B cell (primary cell): Measurements from ENCODE around the gene RASA1. TPM values are rescaled to one million over a fixed set of nuclear protein-coding genes. Genes with fewer than 3 reads are reported as not detected.

Experiments used
- ATAC-seq: fragments of 200-7000 bp; cut with Tn5 transposase; one replicate; pipeline ENCODE4 v1.10.0; 2021; ENCODE audit warnings: low read depth, mild to moderate bottlenecking, moderate number of reproducible peaks, moderate library complexity
- CTCF ChIA-PET: fragments of 350-600 bp; sonication (Branson Sonifier 250); formaldehyde crosslinking; loops from one replicate; lab custom pipeline; 2021; ENCODE audit warnings: antibody characterized with exemption, inconsistent platforms; lab: Charles Lee
- POLR2A ChIA-PET: fragments of 350-600 bp; sonication (Branson Sonifier 250); formaldehyde crosslinking; loops from one replicate; lab custom pipeline; 2021; ENCODE audit warnings: antibody characterized with exemption; lab: Charles Lee
- DNase-seq: peaks from one replicate; pipeline ENCODE4 v3.0.0; 2013
- H2AFZ ChIP-seq: 2 replicates; pipeline ENCODE4 v1.6.1; 2012; ENCODE audit warnings: mild to moderate bottlenecking, low read depth, low read length; ENCODE audit not compliant: insufficient read depth, poor library complexity, severe bottlenecking
- H3K27ac ChIP-seq, 2 donors: 1 replicate in 1 of 2; 2 replicates in 1 of 2; pipeline ENCODE4 v1.5.1; 2012 to 2013; ENCODE audit warnings: low read length in 2 of 2, mild to moderate bottlenecking in 2 of 2, moderate library complexity in 1 of 2
- H3K27me3 ChIP-seq, 4 experiments: fragments of 200-600 bp in 1 of 4; sonication (generic) in 1 of 4; replicated peaks in 1 of 4; 1 replicate in 2 of 4; 2 replicates in 2 of 4; pipeline versions ENCODE4 v1.6.1 to v1.7.0; 2013 to 2016; ENCODE audit warnings: low read length in 3 of 4, mild to moderate bottlenecking in 2 of 4, mixed read lengths in 1 of 4, moderate library complexity in 1 of 4; ENCODE audit not compliant: insufficient read depth in 4 of 4, control insufficient read depth in 3 of 4; ENCODE audit errors: control extremely low read depth in 1 of 4
- H3K36me3 ChIP-seq, 2 experiments: replicated peaks in 1 of 2; 1 replicate in 1 of 2; 2 replicates in 1 of 2; pipeline versions ENCODE4 v1.6.1 to v1.7.1; 2013; ENCODE audit warnings: low read length in 1 of 2; ENCODE audit not compliant: insufficient read depth in 2 of 2, control insufficient read depth in 1 of 2; ENCODE audit errors: control extremely low read depth in 1 of 2, extremely low read depth in 1 of 2
- H3K4me1 ChIP-seq, 2 donors: fragments of 200-600 bp in 1 of 2; sonication (generic) in 1 of 2; 1 replicate in 1 of 2; 2 replicates in 1 of 2; pipeline versions ENCODE4 v1.5.1 to v1.6.1; 2013 to 2017; ENCODE audit warnings: low read length in 2 of 2; ENCODE audit not compliant: control insufficient read depth in 2 of 2, insufficient read depth in 2 of 2
- H3K4me2 ChIP-seq: replicated peaks from 2 replicates; pipeline ENCODE3; 2012; ENCODE audit warnings: mild to moderate bottlenecking, low read depth, low read length; ENCODE audit not compliant: poor library complexity, severe bottlenecking
- H3K4me3 ChIP-seq, 5 experiments: fragments of 200-600 bp in 1 of 5; sonication (generic) in 1 of 5; 1 replicate in 3 of 5; 2 replicates in 2 of 5; pipeline versions ENCODE4 v1.5.1 to v1.7.0; 2011 to 2016; ENCODE audit warnings: low read length in 4 of 5, mild to moderate bottlenecking in 4 of 5, low read depth in 2 of 5, control low read depth in 1 of 5, moderate library complexity in 1 of 5; ENCODE audit not compliant: insufficient read depth in 1 of 5; ENCODE audit errors: control extremely low read depth in 1 of 5, extremely low read depth in 1 of 5
- H3K79me2 ChIP-seq: fragments of 200-600 bp; sonication (generic); one replicate; pipeline ENCODE4 v1.6.0; 2016; ENCODE audit warnings: low read length; ENCODE audit not compliant: control insufficient read depth, insufficient read depth
- H3K9ac ChIP-seq: fragments of 200-600 bp; sonication (generic); 2 replicates; pipeline ENCODE4 v1.6.1; 2017; ENCODE audit warnings: mild to moderate bottlenecking, low read length, moderate library complexity
- H3K9me3 ChIP-seq, 3 donors: one replicate each; pipeline versions ENCODE4 v1.6.1 to v1.7.1; 2013; ENCODE audit warnings: low read length in 2 of 3; ENCODE audit not compliant: control insufficient read depth in 2 of 3, insufficient read depth in 1 of 3; ENCODE audit errors: control extremely low read depth in 1 of 3
- H4K20me1 ChIP-seq: 2 replicates; pipeline ENCODE4 v1.6.0; 2012; ENCODE audit warnings: mild to moderate bottlenecking, low read length; ENCODE audit not compliant: insufficient read depth, control insufficient read depth, poor library complexity, severe bottlenecking
- H3K27ac Mint-ChIP-seq: one replicate; pipeline ENCODE4 v1.8.0; 2021; ENCODE audit warnings: mixed read lengths
- H3K27me3 Mint-ChIP-seq: one replicate; pipeline ENCODE4 v1.8.0; 2021; ENCODE audit warnings: mixed read lengths
- H3K4me1 Mint-ChIP-seq: one replicate; pipeline ENCODE4 v1.8.0; 2021; ENCODE audit warnings: mixed read lengths
- H3K4me3 Mint-ChIP-seq: one replicate; pipeline ENCODE4 v1.8.0; 2021; ENCODE audit warnings: mixed read lengths
- H3K9me3 Mint-ChIP-seq: one replicate; pipeline ENCODE4 v1.8.0; 2022; ENCODE audit warnings: mixed read lengths; ENCODE audit not compliant: insufficient read depth
- EZH2 ChIP-seq: IDR thresholded peaks from 2 replicates; pipeline ENCODE4 v1.6.1; 2012; ENCODE audit warnings: borderline replicate concordance, low read depth, mild to moderate bottlenecking, moderate library complexity, low read length; ENCODE audit not compliant: insufficient read depth, poor library complexity, severe bottlenecking
- WGBS: methylation state at CpG from one replicate; pipeline ENCODE4 v1.1.5; 2013; ENCODE audit warnings: missing lambda C conversion rate; ENCODE audit not compliant: insufficient coverage; 5-methylcytosine and 5-hydroxymethylcytosine counted together
- intact Hi-C: fragments of 100-400 bp; cut with micrococcal nuclease; formaldehyde crosslinking; loops from one replicate; pipeline ENCODE4 v1.10.0; 2022
- polyA plus RNA-seq: library from polyadenylated mRNA; depleted of rRNA; stranded (reverse); fragments of >200 nt; gene quantifications from 2 replicates; pipeline ENCODE4 v1.2.3, GENCODE V29; 2012
- total RNA-seq, 2 donors: library from RNA; stranded (reverse); fragments of 120-200 nt in 1 of 2; gene quantifications; 1 replicate in 1 of 2; 2 replicates in 1 of 2; pipeline versions ENCODE4 v1.2.3 to v1.2.4, GENCODE V29; 2013 to 2022
- TF ChIP-seq, protein P1 (sequence below): fragments of 200-600 bp; IDR thresholded peaks from one replicate; pipeline ENCODE4 v1.8.0; 2022; ENCODE audit warnings: antibody characterized with exemption, mild to moderate bottlenecking

RASA1 gene
- total and polyA plus RNA-seq, 2 donors (not counting 1 experiment from before 2014, with no cell fraction given) = 18.9 to 32.2 TPM

DNA sequence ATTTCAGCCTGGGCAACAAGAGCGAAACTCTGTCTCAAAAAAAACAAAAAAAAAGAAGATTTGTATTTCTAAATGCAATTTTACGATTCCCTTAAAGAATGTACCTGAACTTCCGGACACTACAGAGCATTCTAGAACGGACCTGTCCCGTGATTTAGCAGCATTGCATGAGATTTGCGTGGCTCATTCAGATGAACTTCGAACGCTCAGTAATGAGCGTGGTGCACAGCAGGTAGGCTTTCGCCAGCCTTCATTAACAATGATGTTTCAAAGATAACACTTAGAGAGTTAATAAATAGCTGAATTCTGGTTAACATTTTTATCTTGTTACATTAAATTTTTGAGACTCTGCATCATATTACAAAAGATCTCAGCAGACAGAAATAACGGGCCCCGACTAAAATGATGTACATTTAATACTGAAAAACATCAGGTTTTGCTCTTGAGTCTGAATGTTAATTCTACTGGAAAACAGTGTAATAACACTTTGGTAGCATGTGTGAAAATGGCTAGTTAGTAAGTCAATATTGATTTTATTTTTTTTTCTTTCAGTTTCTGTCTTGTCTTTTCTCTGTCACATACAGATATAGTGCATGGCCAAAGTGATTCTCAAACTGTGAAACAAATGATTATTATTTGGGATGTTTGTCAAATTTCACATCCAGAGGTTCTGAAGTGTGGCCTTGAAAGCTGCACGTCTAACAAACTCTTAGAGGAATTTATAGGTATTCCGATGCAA, 121.8 kb downstream of the RASA1 start:
- peaks cover 27 to 90% of the 10 kb centered on the region in 2 experiments for H3K36me3 ChIP-seq
- ChIA-PET POLR2A (no interaction called here), CTCF (no interaction called here)
- no peak overlapping the region for H3K27ac Mint-ChIP-seq
- H3K9me3 ChIP-seq = no peaks in the 10 kb centered on the region
- H3K27ac ChIP-seq = no peak overlapping the region
- 96% methylated on average over 4 of the region's 14 CpGs for WGBS
- no peaks in the 10 kb centered on the region for H4K20me1 ChIP-seq
- no peak overlapping the region for H3K9ac ChIP-seq
- TF ChIP-seq, protein P1, sequence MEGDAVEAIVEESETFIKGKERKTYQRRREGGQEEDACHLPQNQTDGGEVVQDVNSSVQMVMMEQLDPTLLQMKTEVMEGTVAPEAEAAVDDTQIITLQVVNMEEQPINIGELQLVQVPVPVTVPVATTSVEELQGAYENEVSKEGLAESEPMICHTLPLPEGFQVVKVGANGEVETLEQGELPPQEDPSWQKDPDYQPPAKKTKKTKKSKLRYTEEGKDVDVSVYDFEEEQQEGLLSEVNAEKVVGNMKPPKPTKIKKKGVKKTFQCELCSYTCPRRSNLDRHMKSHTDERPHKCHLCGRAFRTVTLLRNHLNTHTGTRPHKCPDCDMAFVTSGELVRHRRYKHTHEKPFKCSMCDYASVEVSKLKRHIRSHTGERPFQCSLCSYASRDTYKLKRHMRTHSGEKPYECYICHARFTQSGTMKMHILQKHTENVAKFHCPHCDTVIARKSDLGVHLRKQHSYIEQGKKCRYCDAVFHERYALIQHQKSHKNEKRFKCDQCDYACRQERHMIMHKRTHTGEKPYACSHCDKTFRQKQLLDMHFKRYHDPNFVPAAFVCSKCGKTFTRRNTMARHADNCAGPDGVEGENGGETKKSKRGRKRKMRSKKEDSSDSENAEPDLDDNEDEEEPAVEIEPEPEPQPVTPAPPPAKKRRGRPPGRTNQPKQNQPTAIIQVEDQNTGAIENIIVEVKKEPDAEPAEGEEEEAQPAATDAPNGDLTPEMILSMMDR = no peak
- no peak for TF ChIP-seq EZH2
- no peak for DNase-seq
- H3K4me2 ChIP-seq = no peak overlapping the region
- no peak for ATAC-seq
- H3K9me3 Mint-ChIP-seq = no peaks in the 10 kb centered on the region
- no peak overlapping the region for H3K4me3 Mint-ChIP-seq
- no peaks in the 10 kb centered on the region for H3K27me3 Mint-ChIP-seq
- no peak overlapping the region for H3K4me3 ChIP-seq
- no peak overlapping the region for H2AFZ ChIP-seq
- intact Hi-C loops = loop anchor here (5.0 kb wide), 1 partner anchor 42 kb away; no protein-coding TSS in a partner anchor
- H3K4me1 Mint-ChIP-seq = no peaks in the 10 kb centered on the region
- H3K27me3 ChIP-seq = no peaks in the 10 kb centered on the region
- no peaks in the 10 kb centered on the region for H3K4me1 ChIP-seq
- no peaks in the 10 kb centered on the region for H3K79me2 ChIP-seq

DNA sequence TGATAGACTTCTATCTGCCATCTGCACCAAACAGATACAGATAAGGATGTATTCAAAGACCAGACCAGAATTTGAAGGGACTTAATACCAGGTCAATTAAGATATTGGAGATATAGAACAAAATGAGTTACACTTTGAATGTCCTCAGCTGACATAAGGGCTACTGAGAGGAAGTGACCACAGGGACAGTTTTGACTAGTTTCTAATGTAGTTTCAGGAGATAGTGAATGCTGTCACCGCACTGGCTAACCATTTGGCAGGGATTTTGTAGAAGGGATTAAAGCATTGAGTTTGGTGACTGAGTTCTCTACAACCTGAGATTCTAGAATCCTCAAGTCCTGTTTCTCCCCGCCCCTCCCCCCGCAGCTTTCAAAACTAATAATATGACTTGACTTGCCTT, 122.4 kb downstream of the RASA1 start:
- Mint-ChIP-seq H3K4me3 (no peak overlapping the region), H3K4me1 (no peaks in the 10 kb centered on the region), H3K27me3 (no peaks in the 10 kb centered on the region), H3K9me3 (no peaks in the 10 kb centered on the region), H3K27ac (no peak overlapping the region)
- ChIA-PET POLR2A (no interaction called here), CTCF (interaction anchor here (2.7 kb wide), 1 partner anchor 10 kb away, joined by 20 read pairs; no protein-coding TSS in a partner anchor)
- Histone ChIP-seq H3K4me3 (no peak overlapping the region), H3K9me3 (no peaks in the 10 kb centered on the region), H3K36me3 (peaks cover 26 to 91% of the 10 kb centered on the region in 2 experiments), H2AFZ (no peak overlapping the region), H3K27ac (no peak overlapping the region), H3K79me2 (no peaks in the 10 kb centered on the region), H4K20me1 (no peaks in the 10 kb centered on the region), H3K9ac (no peak overlapping the region), H3K27me3 (no peaks in the 10 kb centered on the region), H3K4me2 (no peak overlapping the region), H3K4me1 (no peaks in the 10 kb centered on the region)
- TF ChIP-seq, protein P1 = no peak
- TF ChIP-seq EZH2 = no peak
- DNase-seq = no peak
- no peak for ATAC-seq
- intact Hi-C loops = loop anchor here (5.0 kb wide), 1 partner anchor 43 kb away; no protein-coding TSS in a partner anchor
- WGBS = 100% methylated on average over 1 of the region's 3 CpGs
